ENCODE data around the gene ZNF764. TPM values are rescaled to one million over a fixed set of nuclear protein-coding genes. Genes with fewer than 3 reads are reported as not detected.

Gene ZNF764
- total RNA-seq, 1 donor from 2014 or later: 3.6 TPM

DNA sequence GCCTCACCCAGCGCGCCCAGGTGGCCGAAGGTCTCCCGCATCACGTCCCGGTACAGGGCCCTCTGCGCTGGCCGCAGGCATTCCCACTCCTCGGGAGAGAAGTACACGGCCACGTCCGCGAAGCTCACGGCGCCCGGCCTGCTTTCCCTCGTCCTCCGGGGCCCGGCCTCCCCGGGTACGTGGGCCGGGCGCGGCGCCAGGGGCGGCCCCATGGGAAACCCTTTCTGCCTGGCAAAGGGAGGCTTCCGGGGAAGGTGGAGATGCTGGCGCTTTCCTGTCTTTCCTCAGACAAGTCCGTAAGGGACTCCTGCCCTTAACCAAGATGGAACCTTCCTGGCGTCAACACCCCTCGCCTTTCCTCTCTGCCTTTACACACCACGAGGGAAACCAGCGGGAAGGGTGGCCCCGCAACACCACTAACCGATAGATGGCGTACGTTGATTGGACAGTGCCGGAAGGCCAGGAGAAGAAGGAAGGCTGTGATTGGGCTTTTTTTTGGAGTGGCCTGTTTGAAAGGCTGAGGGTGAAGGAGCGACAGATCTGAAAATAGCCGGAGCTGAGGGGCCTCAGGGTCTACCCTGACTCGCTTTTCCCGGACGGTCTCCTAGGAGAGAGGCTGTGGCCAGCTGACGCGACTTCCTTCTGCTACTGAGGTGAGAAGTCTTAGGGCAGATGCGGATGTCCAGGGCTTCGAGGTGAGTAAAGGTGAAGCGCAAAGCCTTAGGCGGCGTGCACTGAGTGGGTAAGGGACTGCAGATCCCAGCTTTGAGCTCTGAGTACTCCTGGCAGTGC lies 27.4 kb upstream of the ZNF764 start, which contains the start of gene ZNF785:
TSS of gene ZNF785 (minus strand) at position 298 of the 792 bp plus-strand sequence. CDS start at position 212, 86 bp downstream.
- Mint-ChIP-seq H3K4me1 (peaks cover 11% of the 10 kb centered on the region), H3K4me3 (peak within 1 kb of the TSS; percentile 85), H3K36me3 (peaks cover 13% of the 10 kb centered on the region), H3K27me3 (ENCODE audit: insufficient read depth, low read depth) (peaks cover 5% of the 10 kb centered on the region), H3K27ac (peak within 1 kb of the TSS; percentile 48), H3K9me3 (no peaks in the 10 kb centered on the region)
- TF ChIP-seq, protein P1, sequence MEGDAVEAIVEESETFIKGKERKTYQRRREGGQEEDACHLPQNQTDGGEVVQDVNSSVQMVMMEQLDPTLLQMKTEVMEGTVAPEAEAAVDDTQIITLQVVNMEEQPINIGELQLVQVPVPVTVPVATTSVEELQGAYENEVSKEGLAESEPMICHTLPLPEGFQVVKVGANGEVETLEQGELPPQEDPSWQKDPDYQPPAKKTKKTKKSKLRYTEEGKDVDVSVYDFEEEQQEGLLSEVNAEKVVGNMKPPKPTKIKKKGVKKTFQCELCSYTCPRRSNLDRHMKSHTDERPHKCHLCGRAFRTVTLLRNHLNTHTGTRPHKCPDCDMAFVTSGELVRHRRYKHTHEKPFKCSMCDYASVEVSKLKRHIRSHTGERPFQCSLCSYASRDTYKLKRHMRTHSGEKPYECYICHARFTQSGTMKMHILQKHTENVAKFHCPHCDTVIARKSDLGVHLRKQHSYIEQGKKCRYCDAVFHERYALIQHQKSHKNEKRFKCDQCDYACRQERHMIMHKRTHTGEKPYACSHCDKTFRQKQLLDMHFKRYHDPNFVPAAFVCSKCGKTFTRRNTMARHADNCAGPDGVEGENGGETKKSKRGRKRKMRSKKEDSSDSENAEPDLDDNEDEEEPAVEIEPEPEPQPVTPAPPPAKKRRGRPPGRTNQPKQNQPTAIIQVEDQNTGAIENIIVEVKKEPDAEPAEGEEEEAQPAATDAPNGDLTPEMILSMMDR (IDR thresholded peaks at IDR 0.05): peak; percentile 33
- peak; percentile 31 for TF ChIP-seq EZH2 (IDR thresholded peaks at IDR 0.05)
- TF ChIP-seq EZH2phosphoT487 (IDR thresholded peaks at IDR 0.05): no peak
- peaks cover 35% of the 10 kb centered on the region for H3K79me2 ChIP-seq (ENCODE audit: low read depth)
- peak within 1 kb of the TSS; percentile 75 for H2AFZ ChIP-seq (replicated peaks)
- H4K20me1 ChIP-seq (ENCODE audit: low read depth): no peaks in the 10 kb centered on the region
- H3K9ac ChIP-seq: peak within 1 kb of the TSS; percentile 56
- peak within 1 kb of the TSS; percentile 79 for H3K4me2 ChIP-seq
- H3K36me3 ChIP-seq: no peaks in the 10 kb centered on the region
- H3K9me3 ChIP-seq (ENCODE audit: low read depth): no peaks in the 10 kb centered on the region
- no peak within 1 kb of the TSS for H3K27ac ChIP-seq
- no peaks in the 10 kb centered on the region for H3K4me1 ChIP-seq
- no peaks in the 10 kb centered on the region for H3K27me3 ChIP-seq
- peak; percentile 97 for DNase-seq (ENCODE audit: low spot score)
- peaks cover 5% of the 10 kb centered on the region for H3F3A ChIP-seq (ENCODE audit: low read depth)
- peak within 1 kb of the TSS; percentile 62 for H3K4me3 ChIP-seq

- peaks cover 5% of the 10 kb centered on the region for H3F3A ChIP-seq (ENCODE audit: low read depth)
- H3K9me3 ChIP-seq (ENCODE audit: low read depth): no peaks in the 10 kb centered on the region
- peaks cover 5% of the 10 kb centered on the region for H3K27me3 Mint-ChIP-seq (ENCODE audit: insufficient read depth, low read depth)
- peaks cover 13% of the 10 kb centered on the region for H3K36me3 Mint-ChIP-seq
- peak overlapping the region; percentile 48 for H3K27ac Mint-ChIP-seq
- TF ChIP-seq EZH2phosphoT487 (IDR thresholded peaks at IDR 0.05) (no peak), EZH2 (IDR thresholded peaks at IDR 0.05) (no peak)
- TF ChIP-seq, protein P1 (IDR thresholded peaks at IDR 0.05): no peak
- peak; percentile 37 for DNase-seq (ENCODE audit: low spot score)
- peaks cover 35% of the 10 kb centered on the region for H3K79me2 ChIP-seq (ENCODE audit: low read depth)
- no peaks in the 10 kb centered on the region for H3K36me3 ChIP-seq
- H3K27me3 ChIP-seq: no peaks in the 10 kb centered on the region
- H3K9ac ChIP-seq: peak overlapping the region; percentile 56
- H3K4me2 ChIP-seq: peak overlapping the region; percentile 79
- peak overlapping the region; percentile 85 for H3K4me3 Mint-ChIP-seq
- peak overlapping the region; percentile 75 for H2AFZ ChIP-seq (replicated peaks)
- no peaks in the 10 kb centered on the region for H3K9me3 Mint-ChIP-seq
- peak overlapping the region; percentile 62 for H3K4me3 ChIP-seq
- H3K4me1 Mint-ChIP-seq: peaks cover 11% of the 10 kb centered on the region
- no peaks in the 10 kb centered on the region for H3K4me1 ChIP-seq
- H4K20me1 ChIP-seq (ENCODE audit: low read depth): no peaks in the 10 kb centered on the region
- H3K27ac ChIP-seq: no peak overlapping the region
These were observed 26.8 kb upstream of the ZNF764 start for GRCh38 chr16:30585022-30585399.

GRCh38 chr16:30582611-30583340 lies 24.6 kb upstream of the ZNF764 start:
- TF ChIP-seq, protein P1 (IDR thresholded peaks at IDR 0.05): no peak
- TF ChIP-seq EZH2 (IDR thresholded peaks at IDR 0.05): no peak
- no peak for TF ChIP-seq EZH2phosphoT487 (IDR thresholded peaks at IDR 0.05)
- Histone ChIP-seq H3K36me3 (no peaks in the 10 kb centered on the region), H3K9ac (no peak overlapping the region), H3K4me3 (no peak overlapping the region), H3K4me2 (no peak overlapping the region), H3K27me3 (no peaks in the 10 kb centered on the region), H3F3A (ENCODE audit: low read depth) (peaks cover 5% of the 10 kb centered on the region), H4K20me1 (ENCODE audit: low read depth) (no peaks in the 10 kb centered on the region), H3K27ac (no peak overlapping the region), H2AFZ (replicated peaks) (no peak overlapping the region), H3K4me1 (no peaks in the 10 kb centered on the region), H3K9me3 (ENCODE audit: low read depth) (no peaks in the 10 kb centered on the region), H3K79me2 (ENCODE audit: low read depth) (peaks cover 35% of the 10 kb centered on the region)
- Mint-ChIP-seq H3K4me3 (no peak overlapping the region), H3K27ac (peak overlapping the region; percentile 57), H3K36me3 (peaks cover 13% of the 10 kb centered on the region), H3K4me1 (peaks cover 11% of the 10 kb centered on the region), H3K27me3 (ENCODE audit: insufficient read depth, low read depth) (peaks cover 5% of the 10 kb centered on the region), H3K9me3 (no peaks in the 10 kb centered on the region)
- DNase-seq (ENCODE audit: low spot score): no peak
